GM04503 (cell line): ENCODE results near the gene PIP4K2C.
"Not testable (repeated sequence)": the region's sequence is repeated elsewhere in the genome, so short reads cannot be mapped to it uniquely, and the experiment has no call there.

Experiments used
- DNase-seq: peaks from one replicate; pipeline ENCODE4 v3.0.0-alpha.2; 2012; ENCODE audit warnings: low read depth

Gene PIP4K2C

DNA sequence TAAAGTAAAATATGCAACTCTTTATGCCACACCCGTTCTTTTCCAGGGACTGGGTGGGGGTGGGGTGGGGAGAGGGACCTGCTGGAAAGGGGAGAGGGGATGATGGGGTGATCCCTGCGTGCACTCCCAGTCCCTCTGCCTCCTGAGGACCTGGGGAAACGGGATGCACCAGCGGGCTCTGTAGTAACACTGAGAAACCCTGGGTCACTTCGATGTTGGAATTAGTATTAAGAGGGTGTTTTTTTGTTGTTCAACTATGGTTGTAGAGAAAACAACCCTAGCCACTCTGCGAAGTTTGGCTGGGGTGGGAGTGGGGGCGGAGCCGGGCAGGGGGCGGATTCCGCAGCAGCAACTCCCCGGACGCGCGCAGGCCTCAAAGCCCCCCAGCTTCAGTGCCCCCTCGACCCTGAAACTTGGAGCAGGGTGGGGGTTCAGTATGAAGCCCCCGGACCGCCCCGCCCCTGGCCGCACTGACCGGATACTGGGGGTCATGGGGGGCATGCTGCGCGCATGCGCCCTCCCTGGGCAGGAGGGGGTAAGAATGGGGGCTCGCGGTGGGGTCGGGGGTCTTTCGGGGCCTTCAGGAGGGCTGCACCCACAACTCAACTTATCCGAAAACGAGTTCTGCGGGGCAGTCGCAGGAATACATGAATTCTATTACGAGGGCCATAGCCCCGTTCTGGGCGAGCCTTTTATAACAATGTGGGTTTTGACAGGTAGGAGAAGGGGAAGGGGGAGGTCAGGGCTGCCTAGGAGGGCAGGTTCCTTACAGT, 19.0 kb downstream of the PIP4K2C start:
- DNase-seq, result no peak

GRCh38 chr12:57610554-57611107, 19.6 kb downstream of the PIP4K2C start:
- no peak for DNase-seq

DNA sequence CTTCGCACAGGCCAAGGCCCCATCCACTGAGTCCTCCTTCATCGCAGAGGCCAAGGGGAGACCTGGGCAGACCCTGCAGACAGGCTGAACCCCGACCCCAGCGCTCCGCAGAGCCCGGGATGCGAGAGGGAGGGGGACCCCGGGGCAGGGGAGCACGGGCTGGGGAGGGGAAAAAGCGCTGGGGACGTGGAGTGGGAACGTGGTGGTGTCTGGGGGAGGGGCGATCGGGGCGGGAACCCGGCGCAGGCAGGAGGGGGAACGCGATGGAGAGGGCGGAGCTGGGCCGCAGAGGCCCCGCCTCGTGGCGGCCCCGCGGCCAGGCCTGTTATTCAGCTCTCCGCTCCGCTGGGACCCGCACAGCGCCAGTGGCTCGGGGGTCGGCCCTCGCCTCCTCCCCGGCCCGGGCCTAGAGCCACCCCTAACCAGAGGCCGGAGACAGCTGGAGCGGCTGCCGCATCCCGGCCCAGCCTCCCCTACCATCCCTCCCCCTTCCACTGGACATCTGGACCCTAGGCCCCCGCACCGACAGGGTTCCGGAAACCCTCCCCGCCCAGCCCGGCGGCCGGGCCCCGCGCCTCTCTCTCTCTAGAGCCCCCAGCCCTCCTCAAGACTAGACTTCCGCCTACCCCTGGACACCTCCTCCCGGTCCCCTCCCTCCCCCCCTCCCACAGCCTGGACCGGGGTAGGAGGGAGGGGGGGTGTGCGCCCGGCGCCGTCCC, 20.3 kb downstream of the PIP4K2C start, which contains the start of gene ARHGEF25:
Gene ARHGEF25, plus strand, starts transcription at position 328 of the 719 bp plus-strand sequence. CDS start 460 bp downstream, outside the sequence.
- no peak for DNase-seq

DNA sequence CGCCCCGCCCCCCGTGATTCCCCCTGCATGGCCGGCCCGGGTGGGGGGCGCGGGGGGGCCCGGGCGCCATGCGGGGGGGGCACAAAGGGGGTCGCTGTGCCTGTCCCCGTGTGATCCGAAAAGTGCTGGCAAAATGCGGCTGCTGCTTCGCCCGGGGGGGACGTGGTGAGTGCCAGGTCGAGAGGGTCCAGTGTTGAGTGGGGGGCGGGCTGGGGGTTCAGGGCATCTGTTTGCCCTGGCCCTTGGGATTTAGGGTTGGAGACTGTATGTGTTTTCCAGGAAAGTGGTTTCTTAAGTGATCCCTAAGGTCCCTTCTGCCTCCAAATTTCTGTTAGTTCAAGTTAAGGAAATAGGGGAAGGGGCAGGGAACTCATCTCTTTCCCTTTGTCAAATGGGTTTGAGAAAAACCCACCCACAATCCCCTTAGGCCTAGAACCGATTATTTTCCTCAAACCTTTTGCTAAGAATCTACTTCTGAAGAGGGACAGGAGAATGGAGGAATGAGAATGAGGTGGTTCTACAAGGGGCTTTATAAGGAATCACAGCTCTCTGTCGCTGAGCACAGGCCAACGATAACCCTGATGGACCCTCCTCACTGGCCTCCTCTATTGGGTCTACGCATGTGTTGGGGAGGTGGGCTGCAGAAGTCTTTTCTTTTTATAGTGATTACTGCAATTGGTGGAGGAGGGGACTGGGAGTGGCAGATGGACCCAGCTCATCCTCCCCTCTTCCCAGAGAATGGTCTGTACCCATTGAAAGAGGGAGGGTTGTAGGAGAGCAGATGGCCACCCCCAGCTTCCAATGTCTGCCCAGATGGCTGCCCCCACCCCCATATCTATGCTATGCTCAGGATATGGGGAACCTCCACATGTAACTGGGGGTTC, 21.1 kb downstream of the PIP4K2C start:
- no peak for DNase-seq

DNA sequence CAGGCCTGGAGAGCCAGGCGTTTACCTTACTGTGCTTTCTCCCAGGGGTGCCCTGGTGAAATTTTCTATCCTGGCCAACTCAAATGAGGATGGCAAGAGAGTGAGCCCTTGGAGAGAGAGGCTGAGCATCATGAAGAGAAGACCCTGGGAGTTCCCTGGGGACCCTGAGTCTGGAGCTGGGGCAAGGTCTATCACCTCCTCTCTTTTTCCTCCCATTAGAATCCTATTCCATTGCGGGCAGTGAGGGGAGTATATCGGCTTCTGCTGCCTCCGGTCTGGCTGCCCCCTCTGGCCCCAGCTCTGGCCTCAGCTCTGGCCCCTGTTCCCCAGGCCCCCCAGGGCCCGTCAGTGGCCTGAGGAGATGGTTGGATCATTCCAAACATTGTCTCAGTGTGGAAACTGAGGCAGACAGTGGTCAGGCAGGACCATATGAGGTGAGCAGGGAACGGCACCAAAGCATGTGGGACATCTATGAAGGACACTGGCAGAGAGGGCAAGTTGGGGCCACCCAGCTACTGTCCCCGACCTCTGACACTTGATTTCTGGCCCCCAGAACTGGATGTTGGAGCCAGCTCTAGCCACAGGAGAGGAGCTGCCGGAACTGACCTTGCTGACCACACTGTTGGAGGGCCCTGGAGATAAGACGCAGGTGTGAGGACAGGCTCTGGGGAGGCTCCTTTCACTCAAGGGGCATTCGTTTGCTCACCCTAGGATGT, 21.9 kb downstream of the PIP4K2C start:
- DNase-seq, result no peak

GRCh38 chr12:57613427-57614109, 22.6 kb downstream of the PIP4K2C start:
- no peak for DNase-seq

DNA sequence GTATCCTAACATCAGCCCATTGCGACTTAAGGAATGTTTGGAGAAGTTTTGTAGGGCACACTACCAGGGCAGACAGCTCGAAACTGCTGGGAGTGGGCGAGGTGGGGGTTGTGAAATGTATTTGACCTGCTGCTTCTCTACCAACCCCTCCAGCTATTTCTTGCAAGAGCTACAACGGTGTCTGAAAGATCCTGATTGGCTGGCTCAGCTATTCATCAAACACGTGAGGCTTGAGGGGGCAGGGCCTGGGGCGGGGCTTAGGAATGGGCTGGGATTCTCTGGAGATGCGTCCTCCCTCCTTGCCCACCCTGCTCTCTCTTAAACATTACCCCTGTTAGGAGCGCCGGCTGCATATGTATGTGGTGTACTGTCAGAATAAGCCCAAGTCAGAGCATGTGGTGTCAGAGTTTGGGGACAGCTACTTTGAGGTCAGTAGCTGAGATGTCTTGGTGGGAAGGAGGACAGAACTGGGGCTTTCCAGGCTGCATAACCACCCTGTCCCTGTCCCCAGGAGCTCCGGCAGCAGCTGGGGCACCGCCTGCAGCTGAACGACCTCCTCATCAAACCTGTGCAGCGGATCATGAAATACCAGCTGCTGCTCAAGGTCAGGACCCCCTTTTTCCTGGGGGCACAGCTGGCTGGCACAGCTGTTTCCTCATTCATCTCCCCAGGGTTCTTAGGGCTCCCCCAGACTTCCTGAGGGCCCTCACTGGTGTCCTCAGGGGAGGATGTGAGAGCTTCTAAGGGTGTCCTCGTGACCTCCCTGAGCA, 23.4 kb downstream of the PIP4K2C start:
- DNase-seq, result no peak

DNA sequence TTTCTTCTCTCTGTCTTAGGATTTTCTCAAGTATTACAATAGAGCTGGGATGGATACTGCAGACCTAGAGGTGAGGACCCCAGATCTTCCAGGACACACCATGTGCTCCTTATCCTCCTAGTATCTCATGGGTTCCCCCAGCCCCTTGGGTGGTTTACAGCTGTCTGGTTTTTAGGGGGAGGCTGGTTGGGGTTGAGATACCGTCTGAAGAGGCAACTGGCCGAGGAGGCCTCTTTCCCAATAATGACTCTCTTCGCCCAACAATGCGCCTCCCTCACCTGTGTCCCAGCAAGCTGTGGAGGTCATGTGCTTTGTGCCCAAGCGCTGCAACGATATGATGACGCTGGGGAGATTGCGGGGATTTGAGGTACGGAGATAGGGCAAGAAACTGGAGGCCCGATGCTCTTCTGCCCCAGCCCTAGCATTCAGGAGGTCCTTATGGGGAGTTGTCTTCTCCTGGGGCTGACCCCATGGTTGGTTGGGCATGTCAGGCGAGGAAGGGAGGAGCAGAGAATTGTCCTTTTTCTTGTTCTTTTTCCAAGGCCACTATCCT, 24.0 kb downstream of the PIP4K2C start:
- DNase-seq, result no peak

- DNase-seq, result no peak
Observed at GRCh38 chr12:57615637-57616036, 24.6 kb downstream of the PIP4K2C start.

GRCh38 chr12:57616383-57617101, 25.6 kb downstream of the PIP4K2C start:
- no peak for DNase-seq

DNA sequence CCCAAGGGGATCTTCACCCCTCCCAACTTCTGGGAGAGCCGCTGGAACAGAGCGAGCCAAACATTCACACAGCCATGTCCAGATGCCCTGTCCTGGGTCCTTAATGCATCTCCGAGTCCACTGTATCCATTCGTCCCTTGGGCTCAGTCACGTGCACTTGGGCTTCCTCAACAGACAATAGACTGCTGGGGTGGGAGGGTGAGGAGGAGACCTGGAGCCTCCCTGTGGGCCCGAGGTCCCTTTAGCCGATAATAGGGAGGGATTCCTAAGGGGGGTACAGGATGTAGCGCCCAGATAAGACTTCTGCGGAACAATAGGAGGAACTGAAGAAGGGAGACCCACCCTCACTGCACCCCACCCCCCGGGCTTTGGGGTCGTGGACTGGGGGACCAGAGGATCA, 26.9 kb downstream of the PIP4K2C start:
- DNase-seq, result no peak

GRCh38 chr12:57618431-57618830, 27.4 kb downstream of the PIP4K2C start:
- DNase-seq, result not testable (repeated sequence)

GRCh38 chr12:57618966-57619433, 28.0 kb downstream of the PIP4K2C start:
- DNase-seq, result no peak

DNA sequence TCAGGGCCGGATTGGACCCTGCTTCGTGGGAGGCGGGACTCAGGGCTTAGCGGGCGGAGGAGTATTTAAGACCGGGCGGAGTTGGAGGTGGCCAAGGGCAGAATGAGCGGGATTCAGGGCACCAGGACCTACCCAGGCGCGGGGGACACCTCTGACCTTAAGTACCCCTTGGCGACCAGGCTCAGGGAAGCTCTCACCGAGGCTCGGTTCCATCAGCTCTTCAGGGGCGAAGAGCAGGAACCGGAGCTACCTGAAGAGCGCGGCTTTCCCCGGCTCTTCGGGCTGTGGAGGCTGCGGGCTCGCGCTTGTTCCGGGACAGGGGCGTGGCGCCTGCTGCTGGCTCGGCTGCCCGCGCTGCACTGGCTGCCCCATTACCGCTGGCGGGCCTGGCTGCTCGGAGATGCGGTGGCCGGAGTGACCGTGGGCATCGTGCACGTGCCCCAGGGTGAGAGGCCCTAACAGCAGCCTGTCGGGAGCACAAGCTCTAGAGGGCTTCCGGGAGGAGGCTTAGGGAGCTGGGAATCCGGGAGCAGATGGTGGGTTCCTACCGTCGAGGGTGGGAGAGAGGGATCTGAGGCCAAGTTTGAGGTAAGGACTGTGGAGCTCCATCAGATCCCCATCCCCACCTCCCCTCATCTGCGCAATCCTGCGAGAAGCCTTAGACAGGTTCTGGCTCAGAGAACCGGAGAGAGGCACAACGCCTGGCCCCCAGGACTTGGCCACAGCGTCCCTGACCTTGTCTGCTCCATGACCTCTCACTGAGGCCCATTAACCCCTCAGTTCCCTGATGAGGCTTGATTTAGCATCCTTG, 28.6 kb downstream of the PIP4K2C start:
- no peak for DNase-seq

- DNase-seq, result no peak
Observed at GRCh38 chr12:57620245-57620935, 29.4 kb downstream of the PIP4K2C start.

DNA sequence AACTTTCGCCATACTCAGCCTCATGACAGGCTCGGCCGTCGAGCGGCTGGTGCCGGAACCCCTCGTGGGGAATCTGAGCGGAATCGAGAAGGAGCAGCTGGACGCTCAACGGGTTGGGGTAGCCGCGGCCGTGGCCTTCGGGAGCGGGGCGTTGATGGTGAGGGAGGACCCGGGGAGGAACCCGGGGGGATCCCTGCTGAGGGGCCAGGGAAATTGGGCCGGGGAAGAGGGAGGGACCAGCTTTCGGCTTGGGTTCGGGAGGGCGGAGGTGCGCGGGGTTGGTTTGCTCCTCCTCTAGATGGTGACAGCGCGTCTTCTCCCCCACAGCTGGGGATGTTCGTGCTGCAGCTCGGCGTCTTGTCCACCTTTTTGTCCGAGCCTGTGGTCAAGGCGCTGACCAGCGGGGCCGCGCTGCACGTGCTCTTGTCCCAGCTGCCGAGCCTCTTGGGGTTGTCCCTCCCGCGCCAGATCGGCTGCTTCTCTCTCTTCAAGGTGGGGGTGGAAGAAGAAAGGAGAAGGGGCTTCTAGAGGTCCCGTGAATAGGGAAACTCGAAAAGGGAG, 30.0 kb downstream of the PIP4K2C start:
- DNase-seq, result no peak
